HG03175 (cell line): Measurements from ENCODE around the gene NEMP1.
A peak's percentile ranks its signal among the peaks of the same experiment; 100 is the strongest.
"Not testable (repeated sequence)": the region's sequence is repeated elsewhere in the genome, so short reads cannot be mapped to it uniquely, and the experiment has no call there.

Experiments
- ATAC-seq: cut with Tn5 transposase; IDR thresholded peaks from one replicate; pipeline ENCODE4 v1.9.1; 2021; ENCODE audit warnings: mild to moderate bottlenecking, moderate library complexity; ENCODE audit not compliant: unreplicated experiment

The NEMP1 gene

GRCh38 chr12:57091638-57092528 lies 13.3 kb upstream of the NEMP1 start:
- ATAC-seq: no peak

- ATAC-seq: no peak
Observed at GRCh38 chr12:57090924-57091637, 12.5 kb upstream of the NEMP1 start.

DNA sequence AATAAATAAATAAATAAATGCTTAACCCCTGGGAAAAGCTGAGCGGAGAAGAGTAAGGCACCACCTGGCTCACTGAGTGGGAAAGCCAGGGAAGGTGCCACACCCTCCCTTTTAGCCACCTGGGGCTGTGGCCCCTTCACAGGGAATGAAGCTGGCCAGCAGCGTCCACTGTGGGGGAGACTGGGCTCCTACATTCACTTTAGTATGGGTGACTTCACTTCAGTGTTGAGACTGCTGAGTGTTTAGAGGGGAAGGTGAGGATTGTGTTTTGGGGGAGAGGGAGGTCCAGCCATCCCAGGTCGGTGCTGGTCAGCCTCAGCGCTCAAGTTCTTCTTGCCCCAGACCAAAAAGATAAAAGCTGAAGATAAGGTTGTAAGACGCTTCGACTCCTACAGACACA lies 11.9 kb upstream of the NEMP1 start:
- ATAC-seq: no peak

GRCh38 chr12:57089271-57090245 lies 11.0 kb upstream of the NEMP1 start:
- ATAC-seq: no peak

DNA sequence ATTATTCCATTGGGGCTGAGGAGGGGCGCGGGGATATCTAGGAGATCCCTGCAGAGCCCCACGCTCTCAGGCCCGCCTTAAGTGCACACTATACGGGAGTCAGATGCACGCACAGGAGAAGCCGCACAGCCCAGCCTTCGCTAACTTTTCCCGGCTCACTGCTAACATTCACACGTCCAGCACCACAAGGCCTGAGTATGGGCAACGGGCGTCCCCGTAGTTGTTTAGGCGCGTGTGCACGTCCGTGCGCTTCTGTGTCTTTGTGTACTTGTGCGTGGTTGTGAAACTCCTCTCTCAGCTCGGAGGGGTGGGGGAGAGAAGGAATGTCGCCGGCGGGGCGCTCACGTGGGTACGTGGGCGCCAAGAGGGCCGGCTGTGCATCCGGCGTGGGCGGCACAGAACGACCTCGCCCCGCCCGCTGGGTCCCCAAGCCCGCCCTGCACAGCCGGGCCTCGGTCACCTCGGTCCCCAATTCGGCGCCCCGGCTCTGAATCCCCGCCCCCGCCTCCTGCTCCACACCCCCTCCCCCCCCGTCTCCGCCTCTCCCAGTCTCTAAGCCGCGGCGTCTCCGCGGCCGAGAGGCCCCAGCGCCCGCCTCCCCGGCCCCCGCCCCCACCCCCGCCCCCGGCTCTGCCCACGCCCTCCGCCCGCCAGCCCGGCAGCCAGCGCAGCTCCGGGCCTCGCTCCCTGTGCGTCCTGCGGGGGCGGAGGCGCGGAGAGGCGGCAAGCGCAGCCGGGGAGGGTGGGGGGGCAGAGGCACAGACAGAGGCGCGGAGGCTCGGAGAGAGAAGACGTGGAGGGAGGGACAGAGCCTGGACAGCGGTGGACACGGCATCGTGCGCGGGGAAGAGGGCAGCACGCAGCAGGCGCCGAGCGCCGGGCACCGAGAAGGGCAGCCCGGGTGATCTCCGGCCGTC lies 10.0 kb upstream of the NEMP1 start, which contains the start of gene NAB2:
Gene NAB2 (plus strand): TSS at position 761 of the 917 bp plus-strand sequence. CDS start 158 bp downstream, outside the sequence.
- peak; percentile 64 for ATAC-seq

GRCh38 chr12:57087691-57088353 lies 9.2 kb upstream of the NEMP1 start:
- ATAC-seq: peak; percentile 34

DNA sequence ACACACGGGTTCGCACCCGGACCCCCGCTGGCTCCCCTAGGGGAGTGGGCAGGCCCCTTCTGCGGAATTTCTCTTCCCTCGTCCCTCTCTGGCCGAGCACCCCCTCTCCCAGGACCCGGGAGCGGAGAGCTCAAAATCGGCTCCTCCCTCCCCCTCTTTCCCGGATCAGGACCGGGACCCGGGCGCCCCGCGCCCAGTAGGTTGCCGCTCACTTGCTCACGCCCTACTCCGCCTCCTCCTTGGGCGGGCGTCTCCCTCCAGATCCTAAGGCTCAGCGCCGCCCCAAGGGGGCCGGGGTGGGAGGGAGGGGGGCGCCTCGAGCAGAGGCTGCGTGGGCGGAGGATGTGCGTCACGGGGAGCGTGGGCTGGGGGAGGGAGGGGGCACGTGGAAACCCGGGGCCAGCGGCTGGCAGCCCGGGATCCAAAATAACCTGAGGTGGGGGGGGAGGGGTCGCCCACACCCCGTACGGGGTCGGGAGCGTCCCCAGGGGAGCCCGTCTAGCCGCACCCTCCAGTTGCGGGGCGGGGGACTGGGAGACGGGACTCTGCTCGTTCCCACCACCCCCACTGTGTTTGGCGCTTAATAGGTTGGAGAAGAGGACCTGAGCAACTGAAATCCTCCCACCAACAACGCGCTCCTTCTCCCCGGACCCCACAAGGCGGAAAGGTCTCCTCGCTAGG lies 8.6 kb upstream of the NEMP1 start:
- peak; percentile 26 for ATAC-seq

DNA sequence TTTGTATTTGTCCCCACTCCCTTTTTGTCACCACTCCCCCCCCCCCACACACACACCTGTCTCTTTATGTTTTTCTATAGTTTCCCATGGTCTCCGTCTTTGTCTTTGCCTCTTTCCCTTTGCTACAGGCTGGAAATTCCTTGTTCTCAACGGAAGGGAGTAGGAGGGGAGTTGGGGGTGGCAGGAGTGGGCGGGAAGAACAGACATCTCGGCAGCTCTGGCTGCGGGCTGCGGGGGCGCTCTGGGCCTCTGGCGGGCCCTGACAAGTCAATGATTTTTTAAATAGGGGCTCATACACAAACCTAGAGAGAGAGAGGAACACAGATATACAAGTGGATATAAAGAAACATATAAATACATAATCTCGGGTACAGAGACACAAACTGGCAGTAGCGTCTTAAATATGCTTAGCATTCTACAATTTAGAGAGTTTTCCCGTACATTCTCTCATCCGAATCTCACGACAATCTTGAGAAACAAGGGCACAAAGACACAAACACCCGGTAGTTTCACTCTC lies 8.0 kb upstream of the NEMP1 start:
- ATAC-seq: no peak

DNA sequence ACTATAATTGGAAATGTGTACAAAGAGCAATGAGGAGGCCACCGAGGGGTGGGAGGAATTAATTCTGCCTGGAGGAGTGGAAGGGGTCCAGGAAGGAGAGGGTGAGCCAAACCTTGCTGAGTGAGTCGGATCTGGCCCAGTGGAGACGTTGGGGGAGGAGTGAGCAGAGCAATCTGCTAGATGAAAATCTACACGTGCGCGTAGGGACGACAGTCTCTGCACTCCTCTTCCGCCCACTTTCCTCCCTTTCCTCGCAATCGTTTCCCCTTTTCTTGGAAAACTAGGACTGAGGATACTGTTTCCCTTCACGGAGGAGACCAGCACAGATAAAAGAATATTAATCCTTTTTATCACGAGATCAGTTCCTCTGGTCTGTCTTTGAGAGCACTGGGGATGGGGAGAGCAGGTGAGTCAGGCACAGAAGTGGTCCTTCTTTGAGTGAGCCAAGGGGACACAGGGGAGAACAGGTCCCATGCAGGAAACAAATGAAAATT lies 7.5 kb upstream of the NEMP1 start:
- no peak for ATAC-seq

DNA sequence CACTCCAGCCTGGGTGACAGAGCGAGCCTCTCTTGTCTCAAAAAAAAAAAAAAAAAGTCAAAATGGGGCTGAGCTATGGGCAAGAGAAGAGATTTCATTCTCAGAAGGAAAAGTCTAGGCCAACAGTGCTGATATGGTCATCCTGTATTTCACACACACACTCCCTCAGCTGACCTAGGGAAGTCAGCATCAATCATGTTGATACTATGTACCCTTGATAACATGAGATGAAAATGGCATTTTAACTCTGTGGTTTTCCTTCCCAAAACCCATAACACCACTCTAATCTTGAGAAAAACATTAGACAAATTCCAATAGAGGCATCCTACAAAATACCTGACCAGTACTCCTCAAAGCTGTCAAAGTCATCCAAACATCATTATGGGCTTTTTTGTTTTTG lies 2.3 kb upstream of the NEMP1 start:
- no peak for ATAC-seq

- no peak for ATAC-seq
Observed at GRCh38 chr12:57079821-57080220, 1.2 kb upstream of the NEMP1 start.

DNA sequence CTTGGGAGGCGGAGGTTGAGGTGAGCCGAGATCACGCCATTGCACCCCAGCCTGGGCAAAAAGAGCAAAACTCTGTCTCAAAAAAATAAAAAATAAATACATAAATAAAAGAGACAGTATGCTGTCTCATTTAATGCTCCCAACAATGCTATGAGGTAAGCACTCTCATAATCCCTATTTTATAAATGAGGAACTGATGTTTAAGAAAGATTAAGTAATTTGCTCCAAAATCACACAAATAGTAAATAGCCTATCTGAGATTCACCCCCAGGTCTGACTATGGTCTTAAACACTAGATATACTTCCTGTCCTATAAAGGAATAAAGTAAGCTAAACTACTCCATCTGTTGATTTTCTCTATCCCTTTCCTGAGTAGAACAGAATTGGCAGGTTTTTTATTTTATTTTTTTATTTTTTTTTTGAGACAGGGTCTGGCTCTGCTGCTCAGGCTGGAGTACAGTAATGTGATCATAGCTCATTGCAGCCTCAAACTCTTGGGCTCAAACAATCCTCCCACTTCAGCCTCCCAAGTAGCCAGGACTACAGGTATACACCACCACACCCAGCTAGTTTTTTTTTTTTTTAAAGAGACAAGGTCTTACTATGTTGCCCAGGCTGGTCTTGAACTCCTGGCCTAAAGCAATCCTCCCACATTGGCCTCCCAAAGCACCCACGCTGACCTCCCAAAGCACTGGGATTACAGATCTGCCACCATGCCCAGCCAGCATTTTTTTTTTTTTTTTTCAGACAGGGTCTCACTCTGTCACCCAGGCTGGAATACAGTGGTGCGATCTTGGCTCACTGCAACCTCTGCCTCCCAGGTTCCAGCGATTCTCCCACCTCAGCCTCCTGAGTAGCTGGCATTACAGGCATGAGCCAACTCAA lies 4.8 kb downstream of the NEMP1 start:
- ATAC-seq: not testable (repeated sequence)

GRCh38 chr12:57072661-57073060 lies 5.9 kb downstream of the NEMP1 start:
- no peak for ATAC-seq

DNA sequence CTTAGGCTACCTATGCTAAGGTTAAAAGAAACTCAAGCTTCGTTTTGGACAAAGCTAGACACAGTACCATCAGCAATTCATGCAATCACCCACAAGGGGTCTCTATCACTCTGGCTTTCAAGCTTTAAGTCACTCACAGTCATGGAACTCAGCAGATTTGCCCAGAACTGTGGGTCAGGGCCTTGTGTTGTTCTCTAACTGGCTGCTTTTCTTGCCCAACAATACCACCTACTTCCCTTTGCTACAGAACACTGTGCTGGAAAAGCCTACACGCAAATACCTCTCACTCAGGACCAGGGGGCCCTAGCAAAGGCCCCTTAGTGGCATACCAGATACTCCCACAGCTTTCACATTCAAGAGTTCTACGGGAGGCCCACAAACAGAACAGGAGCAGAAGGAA lies 9.1 kb downstream of the NEMP1 start:
- ATAC-seq: peak; percentile 76

DNA sequence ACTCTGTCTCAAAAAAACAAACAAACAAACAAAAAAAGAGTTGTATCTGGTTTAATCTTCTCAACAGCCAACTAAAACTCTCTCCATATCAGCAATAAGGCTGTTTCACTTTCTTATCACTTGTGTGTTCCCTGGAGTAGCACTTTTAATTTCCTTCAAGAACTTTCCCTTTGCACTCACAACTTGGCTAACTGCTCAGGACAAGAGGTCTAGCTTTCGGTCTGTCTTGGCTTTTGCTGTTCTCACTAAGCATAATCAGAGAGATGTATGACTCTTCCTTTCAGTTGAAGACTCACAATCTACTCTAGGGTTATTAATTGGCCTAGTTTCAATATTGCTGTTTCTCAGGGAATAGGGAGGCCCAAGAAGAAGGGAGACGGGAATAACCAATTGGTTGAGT lies 12.3 kb downstream of the NEMP1 start:
- no peak for ATAC-seq

DNA sequence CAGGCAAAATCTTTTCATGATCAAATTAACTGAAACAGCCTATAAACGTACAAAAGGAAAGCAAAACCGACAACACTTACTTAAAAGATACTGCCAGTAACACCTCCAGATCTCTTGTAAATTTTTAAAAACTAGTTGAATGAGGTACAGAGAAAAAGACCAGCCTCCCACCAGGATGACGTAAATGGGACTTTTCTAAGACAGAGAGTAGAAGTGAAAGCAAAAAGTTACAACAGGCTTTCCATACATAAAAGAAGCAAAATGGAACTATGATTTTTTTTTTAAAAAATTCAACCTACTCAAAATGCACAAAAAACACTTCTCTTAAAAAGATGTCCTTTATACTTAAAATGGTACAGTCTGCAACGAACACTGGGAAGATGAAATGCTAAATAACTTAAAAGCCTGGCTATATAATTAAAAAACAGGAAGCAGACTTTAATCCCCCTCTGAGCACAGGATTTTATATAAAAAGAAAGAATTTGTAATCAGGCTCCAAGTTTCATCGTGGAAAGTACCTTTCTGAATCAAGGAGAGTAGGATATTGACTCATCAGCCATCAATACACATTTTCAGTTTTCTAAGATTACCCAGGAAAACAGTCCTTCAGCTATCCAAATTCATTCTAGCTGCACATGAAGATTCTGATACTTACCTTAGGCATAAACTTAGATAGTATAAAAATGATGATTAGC lies 14.5 kb downstream of the NEMP1 start:
- peak; percentile 80 for ATAC-seq

- ATAC-seq: peak; percentile 56
Observed at GRCh38 chr12:57058454-57058853, 20.1 kb downstream of the NEMP1 start.
